GM12875 (cell line): ENCODE measurements around the gene MYLK4.

ENCODE experiments used
- H3K4me3 ChIP-seq: one replicate; pipeline ENCODE4 v1.5.1; 2011; ENCODE audit warnings: low read depth, low read length, control low read depth
- TF ChIP-seq, protein P1 (sequence below): IDR thresholded peaks from 2 replicates; pipeline ENCODE4 v1.5.1; 2011; ENCODE audit warnings: low read depth, mild to moderate bottlenecking, control low read depth, inconsistent platforms, low read length, moderate library complexity, borderline replicate concordance; ENCODE audit not compliant: insufficient read depth

MYLK4 gene

DNA sequence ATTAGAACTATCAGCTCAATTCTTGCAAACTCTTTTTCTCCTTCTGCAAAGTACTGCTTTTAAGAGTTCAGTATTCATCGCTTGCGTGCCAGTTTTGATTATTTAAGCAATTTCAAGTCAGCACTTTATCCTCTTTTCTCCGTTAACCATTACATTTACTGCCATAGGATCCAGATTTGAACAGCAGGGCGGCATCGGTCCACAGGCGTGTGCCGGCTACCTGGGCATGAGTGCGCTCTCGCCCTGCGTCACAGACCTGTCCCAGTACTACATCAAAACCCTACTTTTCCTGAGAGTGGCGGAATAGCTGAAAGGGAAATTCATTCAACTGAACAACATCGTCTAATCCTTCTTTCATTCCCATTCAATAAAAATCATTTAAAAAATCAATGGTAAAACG, 53.4 kb downstream of the MYLK4 start:
- TF ChIP-seq, protein P1, sequence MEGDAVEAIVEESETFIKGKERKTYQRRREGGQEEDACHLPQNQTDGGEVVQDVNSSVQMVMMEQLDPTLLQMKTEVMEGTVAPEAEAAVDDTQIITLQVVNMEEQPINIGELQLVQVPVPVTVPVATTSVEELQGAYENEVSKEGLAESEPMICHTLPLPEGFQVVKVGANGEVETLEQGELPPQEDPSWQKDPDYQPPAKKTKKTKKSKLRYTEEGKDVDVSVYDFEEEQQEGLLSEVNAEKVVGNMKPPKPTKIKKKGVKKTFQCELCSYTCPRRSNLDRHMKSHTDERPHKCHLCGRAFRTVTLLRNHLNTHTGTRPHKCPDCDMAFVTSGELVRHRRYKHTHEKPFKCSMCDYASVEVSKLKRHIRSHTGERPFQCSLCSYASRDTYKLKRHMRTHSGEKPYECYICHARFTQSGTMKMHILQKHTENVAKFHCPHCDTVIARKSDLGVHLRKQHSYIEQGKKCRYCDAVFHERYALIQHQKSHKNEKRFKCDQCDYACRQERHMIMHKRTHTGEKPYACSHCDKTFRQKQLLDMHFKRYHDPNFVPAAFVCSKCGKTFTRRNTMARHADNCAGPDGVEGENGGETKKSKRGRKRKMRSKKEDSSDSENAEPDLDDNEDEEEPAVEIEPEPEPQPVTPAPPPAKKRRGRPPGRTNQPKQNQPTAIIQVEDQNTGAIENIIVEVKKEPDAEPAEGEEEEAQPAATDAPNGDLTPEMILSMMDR: no peak
- no peak overlapping the region for H3K4me3 ChIP-seq

DNA sequence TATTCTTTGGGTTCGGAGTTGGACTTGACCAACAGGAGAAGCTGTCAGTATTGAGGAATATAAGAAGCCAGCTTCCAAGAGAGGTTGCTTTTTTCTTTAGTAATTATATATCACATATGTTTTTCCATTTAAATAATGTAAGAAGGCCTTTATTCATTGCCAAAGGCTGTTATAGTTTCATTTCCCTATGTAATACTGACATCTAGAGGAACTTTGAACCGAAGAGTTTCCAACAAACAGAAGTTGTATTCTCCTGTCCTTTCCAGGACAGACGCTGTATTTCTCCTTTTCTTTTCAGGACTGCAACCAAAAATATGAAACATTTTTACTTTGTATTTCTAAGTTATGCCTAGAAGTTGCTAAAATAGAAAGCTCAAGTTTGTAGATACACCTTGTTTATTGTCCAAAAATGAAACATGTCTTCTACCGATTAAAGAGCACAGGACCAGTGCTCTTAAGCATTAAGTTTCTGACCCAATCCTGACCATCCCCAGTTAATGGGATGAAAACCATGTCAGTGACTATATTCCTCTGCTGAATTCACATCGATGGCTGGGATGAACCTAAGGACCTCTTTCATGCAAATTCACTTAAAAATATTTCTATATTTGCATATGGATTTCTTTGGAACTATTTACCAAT, 55.1 kb downstream of the MYLK4 start:
- TF ChIP-seq, protein P1: no peak
- H3K4me3 ChIP-seq: no peak overlapping the region

DNA sequence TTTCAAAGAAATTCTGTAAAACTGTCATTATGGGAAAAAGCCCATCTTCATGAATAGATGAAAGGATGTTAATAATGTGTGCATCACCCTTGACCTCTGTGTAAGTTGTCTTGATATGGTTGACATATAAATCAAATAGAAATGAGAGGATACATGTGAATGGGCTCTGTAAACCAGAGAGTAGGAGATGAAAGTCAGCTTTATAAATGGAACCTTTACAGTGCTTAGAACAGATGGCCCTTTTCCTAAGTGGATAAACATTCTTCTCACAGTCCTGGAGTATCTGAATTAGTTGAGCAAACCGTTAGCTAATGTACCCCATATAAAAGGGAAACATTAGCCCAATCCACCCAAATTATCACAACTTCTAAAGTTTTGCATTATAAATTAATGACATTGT, 57.5 kb downstream of the MYLK4 start:
- TF ChIP-seq, protein P1: no peak

DNA sequence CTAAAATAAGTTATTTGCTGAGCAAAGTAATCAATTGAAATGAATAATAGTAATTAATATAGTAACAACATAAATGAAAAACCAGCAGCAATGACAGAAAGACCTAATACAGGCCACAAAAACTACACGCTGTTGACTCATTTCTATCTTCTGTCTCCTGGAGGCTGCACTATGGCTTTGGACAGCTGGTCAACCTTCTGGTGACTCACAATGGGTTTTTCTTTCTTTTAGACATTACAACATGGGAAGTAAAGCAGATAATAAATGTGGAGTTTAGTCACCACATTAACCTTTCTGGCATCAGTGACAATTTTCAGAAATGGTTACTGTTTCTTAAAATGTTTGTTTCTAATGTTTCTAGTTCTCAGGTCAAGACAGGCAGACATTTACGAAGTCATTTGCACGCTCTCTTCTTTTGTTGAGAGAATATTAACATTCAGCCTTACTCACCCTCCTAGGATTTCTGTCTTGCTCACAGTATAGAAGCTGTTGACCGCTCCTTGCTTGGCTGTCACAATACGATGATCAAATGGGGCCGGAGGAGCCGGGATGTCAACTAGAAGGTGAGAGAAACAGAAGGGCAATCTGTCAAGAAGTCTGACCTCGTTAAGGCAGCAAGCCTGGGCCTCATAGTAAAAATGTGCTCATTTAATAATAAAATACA, 62.2 kb downstream of the MYLK4 start:
- no peak overlapping the region for H3K4me3 ChIP-seq

More for the DNA sequence above, 57.5 kb downstream of the MYLK4 start:
- no peak overlapping the region for H3K4me3 ChIP-seq

DNA sequence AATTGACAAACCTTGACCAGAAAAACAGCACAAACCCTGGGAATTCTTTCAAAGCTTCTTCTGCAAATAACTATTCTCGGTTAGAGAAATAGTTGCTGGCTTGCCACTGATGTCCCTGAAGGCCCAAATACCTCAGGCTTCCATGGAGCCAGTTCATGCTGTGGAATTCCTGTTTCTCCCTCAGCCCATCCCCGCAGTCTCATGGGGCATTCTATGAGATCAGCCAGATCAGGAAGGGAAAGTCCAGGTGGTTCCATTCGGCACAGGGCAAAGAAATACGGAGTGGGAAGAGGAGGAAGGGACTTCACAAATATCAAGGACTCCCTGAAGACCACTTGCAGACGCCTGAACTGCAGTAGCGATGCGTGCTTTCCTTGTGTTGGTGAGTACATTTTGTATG, 63.3 kb downstream of the MYLK4 start:
- TF ChIP-seq, protein P1: no peak
- no peak overlapping the region for H3K4me3 ChIP-seq

More for the DNA sequence above, 62.2 kb downstream of the MYLK4 start:
- TF ChIP-seq, protein P1: no peak

DNA sequence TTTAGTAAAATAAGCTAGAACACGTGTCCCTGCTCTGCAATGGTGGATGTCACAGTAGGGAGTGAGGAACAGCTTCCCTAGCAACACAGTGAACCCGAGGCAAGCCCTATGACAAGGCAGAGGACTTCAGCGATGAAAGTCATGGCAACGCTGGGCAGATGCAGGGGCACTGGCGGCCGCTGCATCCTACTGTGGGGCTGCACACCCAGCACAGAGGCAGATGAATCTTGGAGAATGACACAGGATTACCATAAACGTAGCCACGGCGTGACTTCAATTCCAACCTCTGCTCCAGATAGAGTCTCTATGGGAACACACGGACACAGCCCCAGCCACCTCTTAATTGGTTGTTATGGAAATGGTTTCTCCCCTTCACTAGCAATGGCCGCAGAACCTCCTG, 64.2 kb downstream of the MYLK4 start:
- TF ChIP-seq, protein P1: no peak
- no peak overlapping the region for H3K4me3 ChIP-seq
